Measurements from ENCODE around the gene TMEM117. TPM values are rescaled to one million over a fixed set of nuclear protein-coding genes. Genes with fewer than 3 reads are reported as not detected.

Gene TMEM117
- total RNA-seq, 1 donor from 2014 or later, result 35.3 TPM

- Mint-ChIP-seq H3K4me1 (peaks cover 6% of the 10 kb centered on the region), H3K4me3 (no peak overlapping the region), H3K36me3 (peaks cover 3% of the 10 kb centered on the region), H3K9me3 (peaks cover 5% of the 10 kb centered on the region), H3K27ac (no peak overlapping the region), H3K27me3 (ENCODE audit: low read depth) (no peaks in the 10 kb centered on the region)
- TF ChIP-seq, protein P1, sequence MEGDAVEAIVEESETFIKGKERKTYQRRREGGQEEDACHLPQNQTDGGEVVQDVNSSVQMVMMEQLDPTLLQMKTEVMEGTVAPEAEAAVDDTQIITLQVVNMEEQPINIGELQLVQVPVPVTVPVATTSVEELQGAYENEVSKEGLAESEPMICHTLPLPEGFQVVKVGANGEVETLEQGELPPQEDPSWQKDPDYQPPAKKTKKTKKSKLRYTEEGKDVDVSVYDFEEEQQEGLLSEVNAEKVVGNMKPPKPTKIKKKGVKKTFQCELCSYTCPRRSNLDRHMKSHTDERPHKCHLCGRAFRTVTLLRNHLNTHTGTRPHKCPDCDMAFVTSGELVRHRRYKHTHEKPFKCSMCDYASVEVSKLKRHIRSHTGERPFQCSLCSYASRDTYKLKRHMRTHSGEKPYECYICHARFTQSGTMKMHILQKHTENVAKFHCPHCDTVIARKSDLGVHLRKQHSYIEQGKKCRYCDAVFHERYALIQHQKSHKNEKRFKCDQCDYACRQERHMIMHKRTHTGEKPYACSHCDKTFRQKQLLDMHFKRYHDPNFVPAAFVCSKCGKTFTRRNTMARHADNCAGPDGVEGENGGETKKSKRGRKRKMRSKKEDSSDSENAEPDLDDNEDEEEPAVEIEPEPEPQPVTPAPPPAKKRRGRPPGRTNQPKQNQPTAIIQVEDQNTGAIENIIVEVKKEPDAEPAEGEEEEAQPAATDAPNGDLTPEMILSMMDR (IDR thresholded peaks at IDR 0.05; ENCODE audit: unreplicated experiment), result no peak
- DNase-seq (ENCODE audit: low spot score in 2 of 2, unreplicated experiment in 2 of 2), result no peak
These were observed 389.2 kb downstream of the TMEM117 start for GRCh38 chr12:44225149-44225510.

GRCh38 chr12:44227616-44228015, 391.7 kb downstream of the TMEM117 start:
- no peak overlapping the region for H3K4me3 Mint-ChIP-seq

DNA sequence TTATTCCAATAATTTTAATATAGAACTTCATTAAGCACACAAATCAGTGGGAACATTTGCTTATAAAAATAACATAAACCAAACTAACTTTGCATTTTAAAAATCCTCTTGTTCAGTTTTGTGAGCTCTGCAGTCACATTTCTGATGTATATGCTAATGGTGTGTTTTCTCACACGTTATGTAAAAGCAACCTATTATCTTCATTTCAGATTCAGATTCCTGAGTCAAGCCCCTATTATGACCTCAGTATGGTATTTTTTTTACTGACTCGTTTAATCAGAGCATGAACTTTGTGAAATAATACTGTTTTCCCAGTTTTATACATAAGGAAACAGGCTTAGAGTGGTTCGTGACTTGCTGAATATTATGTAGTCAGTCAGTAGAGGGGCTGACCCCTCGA, 394.0 kb downstream of the TMEM117 start:
- Mint-ChIP-seq H3K4me3 (no peak overlapping the region), H3K36me3 (no peaks in the 10 kb centered on the region), H3K27me3 (ENCODE audit: low read depth) (no peaks in the 10 kb centered on the region), H3K4me1 (peaks cover under 1% of the 10 kb centered on the region), H3K9me3 (no peaks in the 10 kb centered on the region), H3K27ac (no peak overlapping the region)
- no peak for DNase-seq (ENCODE audit: low spot score in 2 of 2, unreplicated experiment in 2 of 2)
- TF ChIP-seq, protein P1 (IDR thresholded peaks at IDR 0.05; ENCODE audit: unreplicated experiment), result no peak

More at GRCh38 chr12:44227616-44228015, 391.7 kb downstream of the TMEM117 start:
- H3K27me3 Mint-ChIP-seq (ENCODE audit: low read depth), result no peaks in the 10 kb centered on the region
- TF ChIP-seq, protein P1 (IDR thresholded peaks at IDR 0.05; ENCODE audit: unreplicated experiment), result no peak
- H3K27ac Mint-ChIP-seq, result no peak overlapping the region
- no peak for DNase-seq (ENCODE audit: low spot score in 2 of 2, unreplicated experiment in 2 of 2)
- H3K36me3 Mint-ChIP-seq, result no peaks in the 10 kb centered on the region
- H3K9me3 Mint-ChIP-seq, result no peaks in the 10 kb centered on the region
- H3K4me1 Mint-ChIP-seq, result peaks cover 6% of the 10 kb centered on the region

- peaks cover 3% of the 10 kb centered on the region for H3K4me1 Mint-ChIP-seq
- H3K36me3 Mint-ChIP-seq, result peaks cover 2% of the 10 kb centered on the region
- no peak overlapping the region for H3K27ac Mint-ChIP-seq
- no peak overlapping the region for H3K4me3 Mint-ChIP-seq
- no peak for DNase-seq (ENCODE audit: low spot score in 2 of 2, unreplicated experiment in 2 of 2)
- TF ChIP-seq, protein P1 (IDR thresholded peaks at IDR 0.05; ENCODE audit: unreplicated experiment), result no peak
- no peaks in the 10 kb centered on the region for H3K9me3 Mint-ChIP-seq
- H3K27me3 Mint-ChIP-seq (ENCODE audit: low read depth), result no peaks in the 10 kb centered on the region
These were observed 399.8 kb downstream of the TMEM117 start for GRCh38 chr12:44235674-44236073.

DNA sequence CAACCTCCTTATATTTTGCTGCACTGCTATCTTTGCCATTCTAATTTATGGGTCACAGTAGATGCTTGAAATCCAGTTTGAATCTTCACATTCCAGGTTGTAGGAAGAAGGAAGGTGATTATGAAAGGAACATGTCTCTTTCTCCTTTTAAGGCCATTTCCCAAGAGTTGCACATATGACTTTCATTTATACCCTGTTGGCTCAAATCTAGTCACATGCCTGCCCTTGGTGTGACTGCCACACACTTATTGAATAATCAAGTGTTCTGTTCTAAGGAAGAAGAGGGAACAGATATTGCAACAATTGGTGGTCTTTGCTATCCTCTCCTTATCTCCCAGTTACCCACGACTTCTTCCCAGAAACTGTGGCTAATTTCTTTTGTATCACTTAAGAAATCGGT, 404.3 kb downstream of the TMEM117 start:
- peaks cover 19% of the 10 kb centered on the region for H3K36me3 Mint-ChIP-seq
- no peak overlapping the region for H3K27ac Mint-ChIP-seq
- no peaks in the 10 kb centered on the region for H3K27me3 Mint-ChIP-seq (ENCODE audit: low read depth)
- DNase-seq (ENCODE audit: low spot score in 2 of 2, unreplicated experiment in 2 of 2), result no peak
- peaks cover 25% of the 10 kb centered on the region for H3K9me3 Mint-ChIP-seq
- peaks cover 3% of the 10 kb centered on the region for H3K4me1 Mint-ChIP-seq
- H3K4me3 Mint-ChIP-seq, result no peak overlapping the region
- TF ChIP-seq, protein P1 (IDR thresholded peaks at IDR 0.05; ENCODE audit: unreplicated experiment), result no peak

DNA sequence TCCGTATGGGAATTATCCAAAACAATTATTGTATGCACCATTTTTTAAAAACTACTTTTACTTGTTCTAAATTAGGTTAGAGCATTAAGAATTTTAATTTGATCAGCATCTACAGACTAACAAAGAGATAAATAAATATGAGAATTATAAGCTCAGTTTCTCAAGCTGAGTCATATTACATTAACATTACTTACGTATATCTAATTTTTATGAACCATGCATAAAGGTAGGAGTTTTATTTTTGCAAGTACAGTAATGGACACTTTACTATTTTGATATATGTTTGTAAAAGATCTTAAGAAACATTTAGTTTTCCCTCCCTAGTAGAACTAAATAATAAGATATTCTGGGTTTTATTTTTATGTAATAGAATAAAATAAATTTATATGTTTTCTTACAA, 410.1 kb downstream of the TMEM117 start:
- TF ChIP-seq, protein P1 (IDR thresholded peaks at IDR 0.05; ENCODE audit: unreplicated experiment), result no peak
- H3K4me3 Mint-ChIP-seq, result no peak overlapping the region
- peaks cover 33% of the 10 kb centered on the region for H3K36me3 Mint-ChIP-seq
- no peaks in the 10 kb centered on the region for H3K27me3 Mint-ChIP-seq (ENCODE audit: low read depth)
- peaks cover 36% of the 10 kb centered on the region for H3K9me3 Mint-ChIP-seq
- H3K4me1 Mint-ChIP-seq, result peaks cover 9% of the 10 kb centered on the region
- DNase-seq (ENCODE audit: low spot score in 2 of 2, unreplicated experiment in 2 of 2), result no peak
- no peak overlapping the region for H3K27ac Mint-ChIP-seq
